H1 (cell line): Measurements from ENCODE around the gene ANXA8. TPM values are rescaled to one million over a fixed set of nuclear protein-coding genes. Genes with fewer than 3 reads are reported as not detected.
"Not testable (repeated sequence)": the region's sequence is repeated elsewhere in the genome, so short reads cannot be mapped to it uniquely, and the experiment has no call there.

Experiments used
- CTCF ChIA-PET: fragments of 300-600 bp; sonication (Branson Sonifier 250); formaldehyde crosslinking; loops from one replicate; lab custom pipeline; 2021; ENCODE audit not compliant: partially characterized antibody; lab: Charles Lee
- POLR2A ChIA-PET: fragments of 300-600 bp; sonication (Branson Sonifier 250); formaldehyde crosslinking; loops from one replicate; lab custom pipeline; 2021; ENCODE audit warnings: inconsistent platforms; ENCODE audit not compliant: partially characterized antibody; lab: Charles Lee
- DNase-seq, 2 experiments: peaks; one replicate each; pipeline versions ENCODE4 v3.0.0 to v3.0.0-alpha.2; 2010 to 2022; ENCODE audit warnings: low spot score in 2 of 2, low read depth in 1 of 2, mixed read lengths in 1 of 2
- FAIRE-seq: peaks from 2 replicates; lab custom pipeline; 2011; peaks lifted over from hg19 to GRCh38; lab: Jason Lieb, UNC
- H2AFZ ChIP-seq: 2 replicates; pipeline ENCODE4 v1.8.1; 2012; ENCODE audit warnings: low read length, inconsistent platforms
- H2AK5ac ChIP-seq: 2 replicates; pipeline ENCODE4 v1.6.1; 2013; ENCODE audit warnings: low read depth, low read length
- H2BK120ac ChIP-seq: replicated peaks from 2 replicates; pipeline ENCODE3; 2013; ENCODE audit warnings: low read depth, low read length, inconsistent platforms
- H2BK12ac ChIP-seq: 2 replicates; pipeline ENCODE4 v1.6.1; 2013; ENCODE audit warnings: low read depth, low read length
- H2BK15ac ChIP-seq: 2 replicates; pipeline ENCODE4 v1.6.1; 2013; ENCODE audit warnings: low read length
- H2BK20ac ChIP-seq: 2 replicates; pipeline ENCODE4 v1.6.1; 2013; ENCODE audit warnings: low read length
- H2BK5ac ChIP-seq: 2 replicates; pipeline ENCODE4 v1.6.1; 2013; ENCODE audit warnings: low read depth, low read length
- H3K14ac ChIP-seq: 2 replicates; pipeline ENCODE4 v1.6.1; 2013; ENCODE audit warnings: inconsistent platforms; ENCODE audit not compliant: insufficient read length
- H3K18ac ChIP-seq: 2 replicates; pipeline ENCODE4 v1.6.1; 2013; ENCODE audit warnings: low read length; ENCODE audit errors: extremely low read depth
- H3K23ac ChIP-seq: 2 replicates; pipeline ENCODE4 v1.6.1; 2013; ENCODE audit warnings: inconsistent platforms; ENCODE audit not compliant: insufficient read length
- H3K23me2 ChIP-seq: 2 replicates; pipeline ENCODE4 v1.6.1; 2013; ENCODE audit warnings: low read depth, low read length
- H3K27ac ChIP-seq: 2 replicates; pipeline ENCODE4 v1.6.1; 2011; ENCODE audit warnings: low read depth, low read length, inconsistent platforms
- H3K27me3 ChIP-seq, 4 experiments: replicated peaks in 1 of 4; 1 replicate in 1 of 4; 2 replicates in 3 of 4; pipeline versions ENCODE4 v1.6.1 to v1.8.1; 2011 to 2013; ENCODE audit warnings: low read length in 3 of 4, mild to moderate bottlenecking in 3 of 4, inconsistent platforms in 2 of 4, mixed read lengths in 2 of 4, moderate library complexity in 1 of 4; ENCODE audit not compliant: control insufficient read depth in 3 of 4, insufficient read depth in 3 of 4; ENCODE audit errors: extremely low read depth in 1 of 4
- H3K36me3 ChIP-seq, 4 experiments: 2 replicates each; pipeline versions ENCODE4 v1.6.1 to v1.8.1; 2011 to 2013; ENCODE audit warnings: mild to moderate bottlenecking in 4 of 4, low read length in 3 of 4, moderate library complexity in 2 of 4, control low read depth in 1 of 4, inconsistent platforms in 1 of 4; ENCODE audit not compliant: insufficient read depth in 4 of 4, control insufficient read depth in 2 of 4
- H3K4ac ChIP-seq: replicated peaks from 2 replicates; pipeline ENCODE3; 2013; ENCODE audit warnings: low read length, low read depth, mixed read lengths, inconsistent platforms; ENCODE audit not compliant: insufficient read length
- H3K4me1 ChIP-seq, 4 experiments: replicated peaks in 1 of 4; 1 replicate in 1 of 4; 2 replicates in 3 of 4; pipeline versions ENCODE4 v1.6.1 to v1.8.1; 2011 to 2013; ENCODE audit warnings: low read length in 3 of 4, inconsistent platforms in 2 of 4, mixed read lengths in 1 of 4; ENCODE audit not compliant: insufficient read depth in 4 of 4, control insufficient read depth in 3 of 4
- H3K4me2 ChIP-seq, 2 experiments: 2 replicates each; pipeline versions ENCODE4 v1.6.1 to v1.8.1; 2011 to 2013; ENCODE audit warnings: low read depth in 2 of 2, low read length in 2 of 2, control low read depth in 1 of 2, inconsistent platforms in 1 of 2, mild to moderate bottlenecking in 1 of 2; ENCODE audit not compliant: insufficient read depth in 1 of 2
- H3K4me3 ChIP-seq, 4 experiments: fragments of 200-600, 300-600 bp in 1 of 4; sonication (generic), shearing (Covaris generic), sonication (Bioruptor Twin) in 1 of 4; 2 replicates each; pipeline versions ENCODE4 v1.5.1 to v1.8.1; 2011 to 2016; ENCODE audit warnings: low read length in 4 of 4, low read depth in 3 of 4, control low read depth in 2 of 4, inconsistent platforms in 2 of 4, mild to moderate bottlenecking in 2 of 4, mixed read lengths in 1 of 4, moderate library complexity in 1 of 4; ENCODE audit not compliant: insufficient read depth in 2 of 4; ENCODE audit errors: extremely low read depth in 1 of 4
- H3K56ac ChIP-seq: replicated peaks from 2 replicates; pipeline ENCODE3; 2013; ENCODE audit warnings: low read depth, mild to moderate bottlenecking, mixed read lengths, low read length, inconsistent platforms; ENCODE audit not compliant: insufficient read length
- H3K79me1 ChIP-seq: 2 replicates; pipeline ENCODE4 v1.6.1; 2013; ENCODE audit warnings: low read depth, low read length, control low read depth
- H3K79me2 ChIP-seq, 2 experiments: 2 replicates each; pipeline versions ENCODE4 v1.6.1 to v1.8.1; 2012 to 2013; ENCODE audit warnings: low read length in 2 of 2, mild to moderate bottlenecking in 2 of 2, inconsistent platforms in 1 of 2; ENCODE audit not compliant: insufficient read depth in 2 of 2, control insufficient read depth in 1 of 2
- H3K9ac ChIP-seq, 4 experiments: replicated peaks in 1 of 4; 1 replicate in 1 of 4; 2 replicates in 3 of 4; pipeline versions ENCODE4 v1.6.1 to v1.8.1; 2011 to 2013; ENCODE audit warnings: low read depth in 3 of 4, low read length in 3 of 4, control low read depth in 2 of 4, mild to moderate bottlenecking in 2 of 4, moderate library complexity in 2 of 4, inconsistent platforms in 1 of 4; ENCODE audit errors: extremely low read depth in 1 of 4
- H3K9me3 ChIP-seq, 2 experiments: 2 replicates each; pipeline versions ENCODE4 v1.6.1 to v1.8.1; 2012 to 2013; ENCODE audit warnings: mild to moderate bottlenecking in 2 of 2, moderate library complexity in 2 of 2, control low read depth in 1 of 2, inconsistent platforms in 1 of 2, low read depth in 1 of 2, low read length in 1 of 2, mixed read lengths in 1 of 2; ENCODE audit not compliant: insufficient read depth in 2 of 2
- H4K20me1 ChIP-seq, 2 experiments: replicated peaks in 1 of 2; 2 replicates each; pipeline versions ENCODE3 to v1.8.1; 2011 to 2013; ENCODE audit warnings: inconsistent platforms in 2 of 2, low read length in 2 of 2, mild to moderate bottlenecking in 1 of 2; ENCODE audit not compliant: insufficient read depth in 2 of 2, control insufficient read depth in 1 of 2
- H4K5ac ChIP-seq: 2 replicates; pipeline ENCODE4 v1.6.1; 2013; ENCODE audit warnings: low read length, low read depth, mixed read lengths, inconsistent platforms; ENCODE audit not compliant: insufficient read length
- H4K8ac ChIP-seq: 2 replicates; pipeline ENCODE4 v1.8.0; 2013; ENCODE audit warnings: mild to moderate bottlenecking, moderate library complexity, low read length, inconsistent platforms; ENCODE audit not compliant: insufficient read depth; ENCODE audit errors: extremely low read depth
- H4K91ac ChIP-seq: replicated peaks from 2 replicates; pipeline ENCODE3; 2013; ENCODE audit warnings: low read length, mixed read lengths, inconsistent platforms; ENCODE audit not compliant: insufficient read length
- WGBS, 2 experiments: shearing (Covaris generic) in 1 of 2; methylation state at CpG; one replicate each; pipeline versions ENCODE4 v1.1.6 to v1.1.7; 2013 to 2015; ENCODE audit warnings: low lambda C conversion rate in 2 of 2, mixed read lengths in 2 of 2, inconsistent platforms in 1 of 2, low coverage in 1 of 2, missing lambda C conversion rate in 1 of 2; ENCODE audit not compliant: insufficient replicate concordance in 2 of 2, insufficient coverage in 1 of 2, insufficient read length in 1 of 2; ENCODE audit errors: extremely low coverage in 1 of 2, missing lambda C conversion rate in 1 of 2; 5-methylcytosine and 5-hydroxymethylcytosine counted together
- polyA plus RNA-seq, 7 experiments: library from polyadenylated mRNA; depleted of rRNA in 3 of 7; stranded (reverse) in 5 of 7; unstranded in 2 of 7; fragments of >200 nt in 5 of 7; fragments of 200-250 nt in 2 of 7; gene quantifications; 1 replicate in 5 of 7; 2 replicates in 1 of 7; 4 replicates in 1 of 7; pipeline versions ENCODE4 v1.2.1 to v1.2.3, GENCODE V29; 2011 to 2013; ENCODE audit warnings: missing spikeins in 2 of 7, mixed read lengths in 2 of 7
- total RNA-seq: library from RNA; stranded (reverse); fragmentation: NEBNext Ultra II Directional; extraction: Animal tissue kit (Norgen Biotek cat#: 25700); gene quantifications from 2 replicates; pipeline ENCODE4 v1.2.1, GENCODE V29; 2021

ANXA8 gene
- total and polyA plus RNA-seq, 2 of the 8 experiments (the other 6 are each of a cell fraction or from before 2014, with no cell fraction given): 0.15 TPM; not detected in 1

DNA sequence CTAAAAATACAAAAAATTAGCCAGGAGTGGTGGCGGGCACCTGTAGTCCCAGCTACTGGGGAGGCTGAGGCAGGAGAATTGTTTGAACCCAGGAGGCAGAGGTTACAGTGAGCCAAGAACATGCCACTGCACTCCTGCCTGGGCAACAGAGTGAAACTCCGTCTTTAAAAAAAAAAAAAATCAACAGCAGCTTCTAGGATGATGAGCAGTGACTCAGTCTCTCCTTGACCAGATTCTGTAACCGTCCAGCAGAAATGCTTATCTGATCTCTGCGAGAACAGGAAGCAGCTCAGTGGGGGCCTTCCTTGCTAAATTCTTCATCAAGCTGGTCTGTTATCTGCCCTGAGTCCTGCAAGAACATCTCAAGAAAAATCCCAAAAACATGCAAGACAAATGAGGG is 2.0 kb upstream of the ANXA8 start:
- H3K23me2 ChIP-seq, H3K27ac ChIP-seq, H3K18ac ChIP-seq, H3K4me3 ChIP-seq, H4K20me1 ChIP-seq, FAIRE-seq, CTCF ChIA-PET, H2BK20ac ChIP-seq, H3K9ac ChIP-seq, H2BK15ac ChIP-seq, H2AK5ac ChIP-seq, H4K5ac ChIP-seq, H3K56ac ChIP-seq, H3K36me3 ChIP-seq, H2AFZ ChIP-seq, H2BK12ac ChIP-seq, H2BK5ac ChIP-seq, DNase-seq, H3K4me2 ChIP-seq, H3K14ac ChIP-seq, H3K23ac ChIP-seq, H3K4me1 ChIP-seq, H2BK120ac ChIP-seq, POLR2A ChIA-PET, H3K4ac ChIP-seq, H3K27me3 ChIP-seq, H3K79me2 ChIP-seq, H3K79me1 ChIP-seq, H3K9me3 ChIP-seq, H4K91ac ChIP-seq, H4K8ac ChIP-seq: not testable (repeated sequence)
- WGBS, 2 experiments: 80% methylated on average over 1 of the region's 4 CpGs; no CpG with 5 or more reads in 1 of the 2 experiments

- H3K4me2 ChIP-seq, H3K56ac ChIP-seq, H2BK20ac ChIP-seq, H2BK120ac ChIP-seq, H2BK12ac ChIP-seq, FAIRE-seq, H3K4ac ChIP-seq, H3K4me1 ChIP-seq, H3K23me2 ChIP-seq, H3K27ac ChIP-seq, H4K5ac ChIP-seq, H3K4me3 ChIP-seq, H2AFZ ChIP-seq, H4K20me1 ChIP-seq, CTCF ChIA-PET, POLR2A ChIA-PET, H3K27me3 ChIP-seq, H3K14ac ChIP-seq, H3K18ac ChIP-seq, H2BK15ac ChIP-seq, H3K79me2 ChIP-seq, H3K36me3 ChIP-seq, H2AK5ac ChIP-seq, H4K91ac ChIP-seq, H3K79me1 ChIP-seq, H3K9ac ChIP-seq, H3K9me3 ChIP-seq, H4K8ac ChIP-seq, H2BK5ac ChIP-seq, H3K23ac ChIP-seq, DNase-seq: not testable (repeated sequence)
- WGBS, 2 experiments: 100% methylated on average over 1 of the region's 11 CpGs; no CpG with 5 or more reads in 1 of the 2 experiments
Measured at GRCh38 chr10:47484786-47485185, 871 bp upstream of the ANXA8 start.
